SK-N-SH treated with all-trans-retinoic acid at 6 μM for 48 hours (cell line): ENCODE results near the gene FAM171A2.

Experiments
- ESRRG ChIP-seq: fragments of 250-450 bp; sonication (Bioruptor Pico); IDR thresholded peaks from 2 replicates; pipeline ENCODE4 v1.6.1; 2021; ENCODE audit warnings: mild to moderate bottlenecking
- OSR1 ChIP-seq: fragments of 250-450 bp; sonication (Bioruptor Pico); IDR thresholded peaks from 2 replicates; pipeline ENCODE4 v1.8.0; 2022; ENCODE audit warnings: moderate library complexity, mild to moderate bottlenecking, inconsistent platforms
- PATZ1 ChIP-seq: fragments of 250-450 bp; sonication (Bioruptor Pico); IDR thresholded peaks from 2 replicates; pipeline ENCODE4 v1.8.0; 2020; ENCODE audit warnings: mild to moderate bottlenecking, moderate library complexity, borderline replicate concordance
- POU6F1 ChIP-seq: fragments of 250-450 bp; sonication (Bioruptor Pico); IDR thresholded peaks from 2 replicates; pipeline ENCODE4 v1.8.0; 2021; ENCODE audit warnings: low read depth, mild to moderate bottlenecking, moderate library complexity, borderline replicate concordance
- PPARA ChIP-seq: fragments of 250-450 bp; sonication (Bioruptor Pico); IDR thresholded peaks from 2 replicates; pipeline ENCODE4 v1.5.0; 2020; ENCODE audit warnings: mild to moderate bottlenecking, borderline replicate concordance
- TSHZ2 ChIP-seq: fragments of 250-450 bp; sonication (Bioruptor Pico); IDR thresholded peaks from 2 replicates; pipeline ENCODE4 v1.5.0; 2020; ENCODE audit warnings: mild to moderate bottlenecking, moderate library complexity
- ZFP3 ChIP-seq: fragments of 250-450 bp; sonication (Bioruptor Pico); IDR thresholded peaks from 2 replicates; pipeline ENCODE4 v1.5.0; 2020; ENCODE audit warnings: mild to moderate bottlenecking, moderate library complexity
- ZNF8 ChIP-seq: fragments of 450-650 bp; formaldehyde crosslinking; IDR thresholded peaks from 2 replicates; pipeline ENCODE4 v1.5.0; 2020; ENCODE audit warnings: mild to moderate bottlenecking, moderate library complexity

DNA sequence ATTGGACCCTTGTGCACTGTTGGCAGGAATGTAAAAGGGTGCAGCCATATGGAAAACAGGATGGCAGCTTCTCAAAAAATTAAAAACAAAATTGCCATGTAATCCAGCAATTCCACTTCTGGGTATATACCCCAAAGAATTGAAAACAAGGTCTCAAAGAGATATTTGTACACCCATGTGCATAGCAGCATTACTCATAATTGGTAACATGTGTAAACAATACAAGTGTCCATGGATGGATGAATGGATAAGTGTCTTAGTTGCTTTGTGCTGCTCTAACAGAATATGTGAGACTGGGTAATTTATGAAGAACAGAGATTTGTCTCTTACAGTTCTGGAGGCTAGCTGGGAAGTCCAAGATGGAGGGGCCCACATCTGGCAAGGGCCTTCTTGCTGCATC lies 59.0 kb downstream of the FAM171A2 start:
- TF ChIP-seq ZNF8, result no peak
- TF ChIP-seq TSHZ2 (CRISPR knock-in tag), result no peak
- TF ChIP-seq ZFP3, result no peak
- TF ChIP-seq OSR1 (CRISPR knock-in tag), result no peak
- TF ChIP-seq PPARA (CRISPR knock-in tag), result no peak
- TF ChIP-seq POU6F1 (CRISPR knock-in tag), result no peak
- no peak for TF ChIP-seq PATZ1 (CRISPR knock-in tag)
- TF ChIP-seq ESRRG, result no peak
